ENCODE data around the gene HPSE2.

DNA sequence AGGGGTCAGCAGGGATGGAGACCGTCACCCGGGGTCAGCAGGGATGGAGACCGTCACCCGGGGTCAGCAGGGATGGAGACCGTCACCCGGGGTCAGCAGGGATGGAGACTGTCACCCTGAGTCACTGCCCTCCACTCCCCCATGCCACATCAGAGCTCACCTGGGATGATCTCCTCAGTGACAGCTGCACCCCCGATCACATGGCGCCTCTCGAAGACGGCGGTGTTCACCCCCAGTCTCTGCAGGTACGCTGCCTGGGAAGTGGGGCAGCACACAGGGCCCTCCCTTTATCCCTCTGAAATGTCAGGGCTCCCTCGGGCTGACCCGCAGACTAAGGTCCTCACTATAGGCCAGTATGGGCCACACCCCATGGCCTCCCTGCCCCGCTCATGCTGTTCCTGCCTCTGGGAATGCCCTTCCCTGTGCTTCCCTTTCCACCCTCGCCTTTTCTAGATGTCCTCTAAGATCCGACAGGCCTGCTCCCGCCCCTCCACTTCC is 827.9 kb downstream of the HPSE2 start:
- no peak for TF ChIP-seq CTCF (conservative IDR thresholded peaks at IDR 0.05; ENCODE audit: low read depth in 2 of 2)
- TF ChIP-seq EZH2 (IDR thresholded peaks at IDR 0.05; ENCODE audit: low read depth, unreplicated experiment), result no peak

All from GM23338 (cell line).